Right atrium auricular region (tissue), 2 donors: ENCODE data around the gene BUB1. TPM values are rescaled to one million over a fixed set of nuclear protein-coding genes. Genes with fewer than 3 reads are reported as not detected.

ENCODE experiments used
- DNase-seq: peaks from one replicate; pipeline ENCODE4 v3.0.0-alpha.2; 2019; ENCODE audit warnings: low spot score
- H3K27ac ChIP-seq, 2 donors: fragments of 200-600 bp; sonication (generic); 1 replicate in 1 of 2; 2 replicates in 1 of 2; pipeline ENCODE4 v1.5.1; 2016 to 2019
- H3K27me3 ChIP-seq, 2 donors: fragments of 200-600 bp; sonication (generic); one replicate each; pipeline versions ENCODE4 v1.5.1 to v1.6.0; 2017 to 2019
- H3K36me3 ChIP-seq: fragments of 200-600 bp; sonication (generic); one replicate; pipeline ENCODE4 v1.5.1; 2016
- H3K4me1 ChIP-seq, 2 donors: fragments of 200-600 bp; sonication (generic); one replicate each; pipeline versions ENCODE4 v1.5.1 to v1.6.0; 2017 to 2019
- H3K4me3 ChIP-seq, 2 donors: fragments of 200-600 bp; sonication (generic); 1 replicate in 1 of 2; 2 replicates in 1 of 2; pipeline ENCODE4 v1.5.1; 2017 to 2019; ENCODE audit warnings: mild to moderate bottlenecking in 1 of 2, moderate library complexity in 1 of 2
- H3K9me3 ChIP-seq, 2 donors: fragments of 200-600 bp; sonication (generic); one replicate each; pipeline ENCODE4 v1.5.1; 2019
- total RNA-seq, 2 donors: library from RNA; depleted of rRNA; stranded (reverse); fragments of >200 nt; gene quantifications; one replicate each; pipeline ENCODE4 v1.1.0, GENCODE V29; 2016
- TF ChIP-seq, protein P1 (sequence below), 2 donors: fragments of 200-600 bp; sonication (generic); IDR thresholded peaks; one replicate each; pipeline ENCODE4 v1.5.1; 2019; ENCODE audit warnings: antibody characterized with exemption in 2 of 2

BUB1 gene
- total RNA-seq, 2 donors from 2014 or later, result 0.28 to 1.4 TPM

GRCh38 chr2:110670826-110671225, 7.0 kb downstream of the BUB1 start:
- Histone ChIP-seq H3K27ac (no peak overlapping the region), H3K27me3 (no peaks in the 10 kb centered on the region), H3K36me3 (no peaks in the 10 kb centered on the region), H3K9me3 (no peaks in the 10 kb centered on the region), H3K4me1 (peaks cover 0 to 10% of the 10 kb centered on the region in 2 donors), H3K4me3 (no peak overlapping the region)
- TF ChIP-seq, protein P1, sequence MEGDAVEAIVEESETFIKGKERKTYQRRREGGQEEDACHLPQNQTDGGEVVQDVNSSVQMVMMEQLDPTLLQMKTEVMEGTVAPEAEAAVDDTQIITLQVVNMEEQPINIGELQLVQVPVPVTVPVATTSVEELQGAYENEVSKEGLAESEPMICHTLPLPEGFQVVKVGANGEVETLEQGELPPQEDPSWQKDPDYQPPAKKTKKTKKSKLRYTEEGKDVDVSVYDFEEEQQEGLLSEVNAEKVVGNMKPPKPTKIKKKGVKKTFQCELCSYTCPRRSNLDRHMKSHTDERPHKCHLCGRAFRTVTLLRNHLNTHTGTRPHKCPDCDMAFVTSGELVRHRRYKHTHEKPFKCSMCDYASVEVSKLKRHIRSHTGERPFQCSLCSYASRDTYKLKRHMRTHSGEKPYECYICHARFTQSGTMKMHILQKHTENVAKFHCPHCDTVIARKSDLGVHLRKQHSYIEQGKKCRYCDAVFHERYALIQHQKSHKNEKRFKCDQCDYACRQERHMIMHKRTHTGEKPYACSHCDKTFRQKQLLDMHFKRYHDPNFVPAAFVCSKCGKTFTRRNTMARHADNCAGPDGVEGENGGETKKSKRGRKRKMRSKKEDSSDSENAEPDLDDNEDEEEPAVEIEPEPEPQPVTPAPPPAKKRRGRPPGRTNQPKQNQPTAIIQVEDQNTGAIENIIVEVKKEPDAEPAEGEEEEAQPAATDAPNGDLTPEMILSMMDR (IDR thresholded peaks at IDR 0.05), result no peak
- no peak for DNase-seq

GRCh38 chr2:110669079-110669478, 8.8 kb downstream of the BUB1 start:
- no peak overlapping the region for H3K4me3 ChIP-seq
- no peaks in the 10 kb centered on the region for H3K27me3 ChIP-seq
- no peaks in the 10 kb centered on the region for H3K4me1 ChIP-seq
- TF ChIP-seq, protein P1 (IDR thresholded peaks at IDR 0.05), result no peak
- no peaks in the 10 kb centered on the region for H3K9me3 ChIP-seq
- DNase-seq, result no peak
- H3K36me3 ChIP-seq, result no peaks in the 10 kb centered on the region
- H3K27ac ChIP-seq, result no peak overlapping the region

GRCh38 chr2:110667071-110667470, 10.8 kb downstream of the BUB1 start:
- H3K4me1 ChIP-seq, result no peaks in the 10 kb centered on the region
- H3K9me3 ChIP-seq, result no peaks in the 10 kb centered on the region
- no peaks in the 10 kb centered on the region for H3K36me3 ChIP-seq
- H3K4me3 ChIP-seq, result no peak overlapping the region
- DNase-seq, result no peak
- H3K27me3 ChIP-seq, result no peaks in the 10 kb centered on the region
- no peak overlapping the region for H3K27ac ChIP-seq
- TF ChIP-seq, protein P1 (IDR thresholded peaks at IDR 0.05), result no peak

- TF ChIP-seq, protein P1 (IDR thresholded peaks at IDR 0.05), result no peak
- H3K27me3 ChIP-seq, result no peaks in the 10 kb centered on the region
- H3K4me1 ChIP-seq, result no peaks in the 10 kb centered on the region
- H3K9me3 ChIP-seq, result no peaks in the 10 kb centered on the region
- no peak overlapping the region for H3K27ac ChIP-seq
- no peak for DNase-seq
- H3K36me3 ChIP-seq, result no peaks in the 10 kb centered on the region
- no peak overlapping the region for H3K4me3 ChIP-seq
These were observed 13.7 kb downstream of the BUB1 start for GRCh38 chr2:110664135-110664534.

DNA sequence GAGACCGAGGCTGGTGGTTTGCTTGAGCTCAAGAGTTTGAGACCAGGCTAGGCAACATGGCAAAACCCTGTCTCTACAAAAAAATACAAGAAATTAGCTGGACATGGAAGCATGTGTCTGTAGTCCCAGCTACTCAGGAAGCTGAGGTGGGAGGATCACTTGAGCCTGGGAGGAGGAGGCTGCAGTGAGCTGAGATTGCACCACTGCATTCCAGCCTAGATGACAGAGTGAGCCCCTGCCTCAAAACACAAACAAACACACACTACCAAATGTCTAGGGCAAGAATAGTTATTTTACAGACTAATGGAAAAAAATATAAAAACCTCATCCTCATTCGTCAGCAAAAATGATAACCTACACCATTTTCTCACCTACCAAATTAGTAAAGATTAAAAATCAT, 15.3 kb downstream of the BUB1 start:
- H3K4me1 ChIP-seq, result no peaks in the 10 kb centered on the region
- no peaks in the 10 kb centered on the region for H3K27me3 ChIP-seq
- TF ChIP-seq, protein P1 (IDR thresholded peaks at IDR 0.05), result no peak
- H3K36me3 ChIP-seq, result no peaks in the 10 kb centered on the region
- no peak overlapping the region for H3K27ac ChIP-seq
- H3K9me3 ChIP-seq, result no peaks in the 10 kb centered on the region
- DNase-seq, result no peak
- no peak overlapping the region for H3K4me3 ChIP-seq

DNA sequence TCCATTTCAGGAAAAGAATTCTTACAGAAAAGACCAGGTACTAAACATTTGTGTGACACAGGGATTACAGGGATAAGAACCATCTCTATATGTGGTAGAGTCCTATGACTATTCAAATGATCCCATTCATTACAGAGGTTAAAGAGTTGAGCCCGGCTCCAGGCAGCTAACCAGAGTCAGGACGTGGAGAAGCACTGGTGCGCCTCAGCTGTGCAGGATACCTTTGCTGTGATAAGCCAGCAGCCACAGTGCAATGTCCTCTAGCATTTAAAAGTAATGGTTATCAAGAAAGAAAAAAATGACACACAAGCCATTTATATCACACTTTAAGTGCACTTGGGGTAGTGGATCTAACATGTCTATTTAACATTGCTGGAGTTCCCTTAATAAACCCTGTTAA, 17.3 kb downstream of the BUB1 start:
- no peaks in the 10 kb centered on the region for H3K36me3 ChIP-seq
- TF ChIP-seq, protein P1 (IDR thresholded peaks at IDR 0.05), result no peak
- no peak for DNase-seq
- H3K27ac ChIP-seq, result no peak overlapping the region
- no peaks in the 10 kb centered on the region for H3K4me1 ChIP-seq
- H3K9me3 ChIP-seq, result no peaks in the 10 kb centered on the region
- H3K4me3 ChIP-seq, result no peak overlapping the region
- no peaks in the 10 kb centered on the region for H3K27me3 ChIP-seq
